Neural progenitor cell (in vitro differentiated cells): ENCODE results near the gene GHR. TPM values are rescaled to one million over a fixed set of nuclear protein-coding genes. Genes with fewer than 3 reads are reported as not detected.

ENCODE experiments used
- DNase-seq: peaks from one replicate; pipeline ENCODE4 v3.0.0-alpha.2; 2016; ENCODE audit warnings: low spot score
- H2AFZ ChIP-seq: fragments of 200-600 bp; sonication (generic); replicated peaks from 2 replicates; pipeline ENCODE4 v1.6.1; 2016; ENCODE audit warnings: antibody characterized with exemption
- H3F3A ChIP-seq: fragments of 200-600 bp; sonication (generic); 2 replicates; pipeline ENCODE4 v1.6.1; 2016; ENCODE audit warnings: antibody characterized with exemption, low read depth
- H3K27ac ChIP-seq: fragments of 200-600 bp; sonication (generic); 2 replicates; pipeline ENCODE4 v1.5.1; 2016; ENCODE audit warnings: mild to moderate bottlenecking
- H3K27me3 ChIP-seq: fragments of 200-600 bp; sonication (generic); 2 replicates; pipeline ENCODE4 v1.6.1; 2016; ENCODE audit warnings: mild to moderate bottlenecking, moderate library complexity
- H3K36me3 ChIP-seq: fragments of 200-600 bp; sonication (generic); 2 replicates; pipeline ENCODE4 v1.5.1; 2016
- H3K4me1 ChIP-seq: fragments of 200-600 bp; sonication (generic); 2 replicates; pipeline ENCODE4 v1.6.1; 2016; ENCODE audit warnings: mixed run types
- H3K4me2 ChIP-seq: fragments of 200-600 bp; sonication (generic); 2 replicates; pipeline ENCODE4 v1.6.1; 2016
- H3K4me3 ChIP-seq: fragments of 200-600 bp; sonication (generic); 2 replicates; pipeline ENCODE4 v1.5.1; 2016
- H3K79me2 ChIP-seq: fragments of 200-600 bp; sonication (generic); 2 replicates; pipeline ENCODE4 v1.6.1; 2016; ENCODE audit warnings: low read depth
- H3K9ac ChIP-seq: fragments of 200-600 bp; sonication (generic); 2 replicates; pipeline ENCODE4 v1.6.1; 2016
- H3K9me3 ChIP-seq: fragments of 200-600 bp; sonication (generic); 2 replicates; pipeline ENCODE4 v1.5.1; 2016; ENCODE audit warnings: low read depth
- H4K20me1 ChIP-seq: fragments of 200-600 bp; sonication (generic); 2 replicates; pipeline ENCODE4 v1.6.1; 2016; ENCODE audit warnings: low read depth
- H3K27ac Mint-ChIP-seq: 3 replicates; pipeline ENCODE4 v1.8.0; 2021; ENCODE audit warnings: mixed read lengths
- H3K27me3 Mint-ChIP-seq: 2 replicates; pipeline ENCODE4 v1.8.0; 2022; ENCODE audit warnings: low read depth, mild to moderate bottlenecking, inconsistent platforms, moderate library complexity, mixed read lengths; ENCODE audit not compliant: insufficient read depth
- H3K36me3 Mint-ChIP-seq: 3 replicates; pipeline ENCODE4 v1.8.0; 2021; ENCODE audit warnings: mixed read lengths
- H3K4me1 Mint-ChIP-seq: 3 replicates; pipeline ENCODE4 v1.8.0; 2021; ENCODE audit warnings: mixed read lengths
- H3K4me3 Mint-ChIP-seq: 3 replicates; pipeline ENCODE4 v1.8.0; 2021; ENCODE audit warnings: mild to moderate bottlenecking, moderate library complexity, mixed read lengths
- H3K9me3 Mint-ChIP-seq: 3 replicates; pipeline ENCODE4 v1.8.0; 2020; ENCODE audit warnings: mixed read lengths
- CTCF ChIP-seq: fragments of 200-600 bp; sonication (generic); IDR thresholded peaks from 2 replicates; pipeline ENCODE4 v1.5.1; 2017; ENCODE audit warnings: antibody characterized with exemption, mild to moderate bottlenecking
- EZH2 ChIP-seq: fragments of 200-600 bp; sonication (generic); IDR thresholded peaks from 2 replicates; pipeline ENCODE4 v1.6.1; 2017; ENCODE audit warnings: antibody characterized with exemption, mild to moderate bottlenecking, moderate library complexity
- EZH2phosphoT487 ChIP-seq: fragments of 200-600 bp; sonication (generic); IDR thresholded peaks from 2 replicates; pipeline ENCODE4 v1.6.1; 2017; ENCODE audit warnings: antibody characterized with exemption
- total RNA-seq: library from RNA; depleted of rRNA; stranded (reverse); fragments of >200 nt; gene quantifications from 2 replicates; pipeline ENCODE4 v1.2.3, GENCODE V29; 2015; ENCODE audit warnings: low replicate concordance

Gene GHR
- total RNA-seq, 1 donor from 2014 or later = 0.07 TPM

GRCh38 chr5:42422656-42423280 is 471 bp upstream of the GHR start:
- Histone ChIP-seq H3F3A (peaks cover 13% of the 10 kb centered on the region), H3K79me2 (no peaks in the 10 kb centered on the region), H2AFZ (peak overlapping the region; percentile 98), H3K9ac (no peak overlapping the region), H3K4me2 (peak overlapping the region; percentile 81), H3K4me3 (peak overlapping the region; percentile 69), H4K20me1 (no peaks in the 10 kb centered on the region), H3K27me3 (peaks cover 31% of the 10 kb centered on the region), H3K9me3 (no peaks in the 10 kb centered on the region), H3K27ac (no peak overlapping the region), H3K36me3 (no peaks in the 10 kb centered on the region), H3K4me1 (peaks cover 3% of the 10 kb centered on the region)
- no peak overlapping the region for H3K4me3 Mint-ChIP-seq
- H3K27ac Mint-ChIP-seq = no peak overlapping the region
- H3K4me1 Mint-ChIP-seq = no peaks in the 10 kb centered on the region
- no peaks in the 10 kb centered on the region for H3K27me3 Mint-ChIP-seq
- no peaks in the 10 kb centered on the region for H3K9me3 Mint-ChIP-seq
- TF ChIP-seq CTCF = no peak
- no peak for TF ChIP-seq EZH2phosphoT487
- TF ChIP-seq EZH2 = no peak
- no peak for DNase-seq
- H3K36me3 Mint-ChIP-seq = no peaks in the 10 kb centered on the region

- Mint-ChIP-seq H3K27ac (no peak overlapping the region), H3K4me3 (no peak overlapping the region), H3K9me3 (peaks cover 6% of the 10 kb centered on the region), H3K27me3 (no peaks in the 10 kb centered on the region), H3K4me1 (no peaks in the 10 kb centered on the region), H3K36me3 (no peaks in the 10 kb centered on the region)
- Histone ChIP-seq H3K9ac (no peak overlapping the region), H3K36me3 (no peaks in the 10 kb centered on the region), H3F3A (peaks cover 13% of the 10 kb centered on the region), H3K9me3 (no peaks in the 10 kb centered on the region), H3K27ac (no peak overlapping the region), H4K20me1 (no peaks in the 10 kb centered on the region), H3K4me1 (peaks cover 3% of the 10 kb centered on the region), H3K4me2 (no peak overlapping the region), H2AFZ (no peak overlapping the region), H3K79me2 (no peaks in the 10 kb centered on the region), H3K4me3 (no peak overlapping the region), H3K27me3 (peaks cover 31% of the 10 kb centered on the region)
- no peak for DNase-seq
- no peak for TF ChIP-seq EZH2phosphoT487
- no peak for TF ChIP-seq EZH2
- TF ChIP-seq CTCF = no peak
Observed at GRCh38 chr5:42426016-42426415, 2.8 kb downstream of the GHR start.

GRCh38 chr5:42429694-42430093 is 6.5 kb downstream of the GHR start:
- Histone ChIP-seq H2AFZ (no peak overlapping the region), H3K9ac (no peak overlapping the region), H3K9me3 (no peaks in the 10 kb centered on the region), H3K4me2 (no peak overlapping the region), H3K4me3 (no peak overlapping the region), H3K4me1 (no peaks in the 10 kb centered on the region), H3K79me2 (no peaks in the 10 kb centered on the region), H3K36me3 (no peaks in the 10 kb centered on the region), H4K20me1 (no peaks in the 10 kb centered on the region), H3K27ac (no peak overlapping the region), H3F3A (no peaks in the 10 kb centered on the region), H3K27me3 (peaks cover 21% of the 10 kb centered on the region)
- Mint-ChIP-seq H3K4me1 (no peaks in the 10 kb centered on the region), H3K27me3 (no peaks in the 10 kb centered on the region), H3K4me3 (no peak overlapping the region), H3K9me3 (peaks cover 6% of the 10 kb centered on the region), H3K27ac (no peak overlapping the region), H3K36me3 (no peaks in the 10 kb centered on the region)
- TF ChIP-seq CTCF = no peak
- no peak for TF ChIP-seq EZH2
- no peak for TF ChIP-seq EZH2phosphoT487
- no peak for DNase-seq
